GM08714 (cell line): ENCODE results near the gene ZNF331.

Source experiments
- H3K4me3 ChIP-seq: fragments of 200-500 bp; sonication (Bioruptor generic); 2 replicates; pipeline ENCODE4 v1.5.1; 2014; ENCODE audit warnings: mild to moderate bottlenecking, low read length, inconsistent platforms
- ZNF274 ChIP-seq: IDR thresholded peaks from 2 replicates; pipeline ENCODE4 v1.6.1; 2012; ENCODE audit warnings: mild to moderate bottlenecking, low read depth, low read length

Gene ZNF331

GRCh38 chr19:53540091-53540490 lies 2.1 kb downstream of the ZNF331 start:
- no peak overlapping the region for H3K4me3 ChIP-seq
- TF ChIP-seq ZNF274 = no peak

- no peak overlapping the region for H3K4me3 ChIP-seq
- TF ChIP-seq ZNF274 = no peak
These were observed 4.0 kb downstream of the ZNF331 start for GRCh38 chr19:53541971-53542370.

- H3K4me3 ChIP-seq = no peak overlapping the region
- TF ChIP-seq ZNF274 = no peak
These were observed 7.5 kb downstream of the ZNF331 start for GRCh38 chr19:53545271-53546065.

- H3K4me3 ChIP-seq = no peak overlapping the region
- no peak for TF ChIP-seq ZNF274
These were observed 9.0 kb downstream of the ZNF331 start for GRCh38 chr19:53546758-53547513.

- H3K4me3 ChIP-seq = no peak overlapping the region
- no peak for TF ChIP-seq ZNF274
These were observed 11.4 kb downstream of the ZNF331 start for GRCh38 chr19:53549340-53549739.

GRCh38 chr19:53552001-53552721 lies 14.2 kb downstream of the ZNF331 start:
- H3K4me3 ChIP-seq = no peak overlapping the region
- TF ChIP-seq ZNF274 = no peak

- H3K4me3 ChIP-seq = no peak overlapping the region
- TF ChIP-seq ZNF274 = no peak
These were observed 15.2 kb downstream of the ZNF331 start for GRCh38 chr19:53553156-53553555.

GRCh38 chr19:53553865-53554791 lies 16.2 kb downstream of the ZNF331 start:
- TF ChIP-seq ZNF274 = no peak
- peak overlapping the region; percentile 68; the same call in 1 of the 2 replicates for H3K4me3 ChIP-seq

- peak overlapping the region; percentile 68; the same call in 1 of the 2 replicates for H3K4me3 ChIP-seq
- no peak for TF ChIP-seq ZNF274
These were observed 16.9 kb downstream of the ZNF331 start for GRCh38 chr19:53554804-53555203.

- TF ChIP-seq ZNF274 = no peak
- no peak overlapping the region; the same call in 1 of the 2 replicates for H3K4me3 ChIP-seq
These were observed 17.4 kb downstream of the ZNF331 start for GRCh38 chr19:53555352-53555751.

GRCh38 chr19:53571339-53571738 lies 33.4 kb downstream of the ZNF331 start:
- H3K4me3 ChIP-seq = no peak overlapping the region
- TF ChIP-seq ZNF274 = no peak

- TF ChIP-seq ZNF274 = peak; percentile 94
- H3K4me3 ChIP-seq = no peak overlapping the region
These were observed 39.2 kb downstream of the ZNF331 start for GRCh38 chr19:53576941-53577653.

- no peak for TF ChIP-seq ZNF274
- H3K4me3 ChIP-seq = no peak overlapping the region
These were observed 40.0 kb downstream of the ZNF331 start for GRCh38 chr19:53577968-53578367.
